ENCODE measurements around the gene GNPTG.

The GNPTG gene

DNA sequence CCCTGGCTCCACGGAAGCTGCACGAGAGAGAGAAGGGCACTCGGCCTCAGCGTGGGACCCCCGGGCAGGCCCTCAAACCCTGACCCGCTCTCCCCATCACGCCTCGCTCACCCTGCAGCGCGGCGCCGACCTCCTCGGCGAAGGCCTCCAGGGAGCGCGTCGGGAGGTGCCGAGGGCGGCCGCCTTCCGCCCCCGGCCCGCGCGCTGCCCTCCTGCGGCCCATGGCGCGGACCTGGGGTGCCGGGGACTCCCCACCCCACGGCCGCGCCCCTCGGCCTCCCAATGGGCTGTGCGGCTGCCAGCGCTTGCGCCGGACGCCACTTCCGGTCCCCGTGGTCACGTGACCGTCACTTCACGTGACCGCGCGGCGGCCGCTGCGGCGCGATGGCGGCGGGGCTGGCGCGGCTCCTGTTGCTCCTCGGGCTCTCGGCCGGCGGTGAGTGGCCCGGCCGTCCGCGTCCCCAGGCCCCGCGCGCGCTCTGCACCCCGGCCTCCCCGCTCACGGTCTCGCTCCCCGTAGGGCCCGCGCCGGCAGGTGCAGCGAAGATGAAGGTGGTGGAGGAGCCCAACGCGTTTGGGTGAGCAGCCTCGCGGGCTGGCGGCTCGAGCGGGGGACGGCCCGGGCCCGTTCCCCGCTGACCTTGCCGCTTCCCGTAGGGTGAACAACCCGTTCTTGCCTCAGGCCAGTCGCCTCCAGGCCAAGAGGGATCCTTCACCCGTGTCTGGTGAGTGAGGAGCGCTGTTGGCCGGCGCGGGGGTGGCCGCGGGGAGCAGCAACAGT, at the start of gene GNPTG, which contains the start of gene TSR3:
Gene GNPTG, plus strand, starts transcription at position 350 of the 781 bp plus-strand sequence. Its CDS starts 35 bp downstream, at position 385.
Gene TSR3, minus strand, starts transcription at position 297 of the 781 bp plus-strand sequence. Its CDS starts 74 bp downstream, at position 223.
- H3K27me3 ChIP-seq (ENCODE audit: insufficient read depth, low read length), result no peaks in the 10 kb centered on the region

GRCh38 chr16:1305823-1306222, 45.9 kb upstream of the GNPTG start:
- Histone ChIP-seq H3K27ac (ENCODE audit: low read length) (no peak overlapping the region), H3K9ac (ENCODE audit: low read depth, low read length) (no peak overlapping the region), H3K9me3 (ENCODE audit: insufficient read depth, low read depth, low read length) (no peaks in the 10 kb centered on the region), H3K36me3 (ENCODE audit: insufficient read depth, low read depth, low read length) (no peaks in the 10 kb centered on the region), H3K4me3 (ENCODE audit: low read length) (no peak overlapping the region), H3K27me3 (ENCODE audit: insufficient read depth, low read length) (no peaks in the 10 kb centered on the region; the same call in 1 of the 2 replicates), H3K4me1 (ENCODE audit: insufficient read depth, low read length) (no peaks in the 10 kb centered on the region; the same call in 1 of the 2 replicates)

More for the DNA sequence above, at the start of gene GNPTG, which contains the start of gene TSR3:
- Histone ChIP-seq H3K4me1 (ENCODE audit: insufficient read depth, low read length) (peaks cover 4% of the 10 kb centered on the region), H3K27ac (ENCODE audit: low read length) (no peak within 1 kb of the TSS), H3K9ac (ENCODE audit: low read depth, low read length) (peak within 1 kb of the TSS; percentile 79), H3K4me3 (ENCODE audit: low read length) (peak within 1 kb of the TSS; percentile 79), H3K9me3 (ENCODE audit: insufficient read depth, low read depth, low read length) (no peaks in the 10 kb centered on the region), H3K36me3 (ENCODE audit: insufficient read depth, low read depth, low read length) (peaks cover 18% of the 10 kb centered on the region; the same call in 1 of the 2 replicates)

- Histone ChIP-seq H3K27ac (ENCODE audit: low read length) (no peak overlapping the region), H3K36me3 (ENCODE audit: insufficient read depth, low read depth, low read length) (no peaks in the 10 kb centered on the region), H3K4me3 (ENCODE audit: low read length) (no peak overlapping the region), H3K9me3 (ENCODE audit: insufficient read depth, low read depth, low read length) (no peaks in the 10 kb centered on the region), H3K4me1 (ENCODE audit: insufficient read depth, low read length) (peaks cover 2% of the 10 kb centered on the region; the same call in 1 of the 2 replicates), H3K27me3 (ENCODE audit: insufficient read depth, low read length) (no peaks in the 10 kb centered on the region; the same call in 1 of the 2 replicates), H3K9ac (ENCODE audit: low read depth, low read length) (no peak overlapping the region)
Measured at GRCh38 chr16:1306334-1306733, 45.4 kb upstream of the GNPTG start.

GRCh38 chr16:1308036-1308976, 43.4 kb upstream of the GNPTG start:
- Histone ChIP-seq H3K4me3 (ENCODE audit: low read length) (peak overlapping the region; percentile 80), H3K9ac (ENCODE audit: low read depth, low read length) (peak overlapping the region; percentile 99; the same call in 1 of the 2 replicates), H3K9me3 (ENCODE audit: insufficient read depth, low read depth, low read length) (no peaks in the 10 kb centered on the region), H3K27me3 (ENCODE audit: insufficient read depth, low read length) (no peaks in the 10 kb centered on the region), H3K4me1 (ENCODE audit: insufficient read depth, low read length) (peaks cover 6% of the 10 kb centered on the region; the same call in 1 of the 2 replicates), H3K27ac (ENCODE audit: low read length) (no peak overlapping the region), H3K36me3 (ENCODE audit: insufficient read depth, low read depth, low read length) (peaks cover 7% of the 10 kb centered on the region; the same call in 1 of the 2 replicates)

GRCh38 chr16:1308977-1309885, 42.5 kb upstream of the GNPTG start, which contains the start of gene UBE2I:
UBE2I (plus strand) TSS chr16:1309636; CDS start chr16:1314031, 4,395 bp downstream.
- Histone ChIP-seq H3K9ac (ENCODE audit: low read depth, low read length) (peak within 1 kb of the TSS; percentile 99), H3K4me3 (ENCODE audit: low read length) (peak within 1 kb of the TSS; percentile 98), H3K27me3 (ENCODE audit: insufficient read depth, low read length) (no peaks in the 10 kb centered on the region), H3K4me1 (ENCODE audit: insufficient read depth, low read length) (0 out of 2 replicates have a peak, but pooled peaks cover 6% of the 10 kb centered on the region), H3K36me3 (ENCODE audit: insufficient read depth, low read depth, low read length) (peaks cover 13% of the 10 kb centered on the region), H3K9me3 (ENCODE audit: insufficient read depth, low read depth, low read length) (no peaks in the 10 kb centered on the region), H3K27ac (ENCODE audit: low read length) (peak within 1 kb of the TSS; percentile 88)

GRCh38 chr16:1309888-1310831, 41.6 kb upstream of the GNPTG start:
- Histone ChIP-seq H3K27ac (ENCODE audit: low read length) (no peak overlapping the region), H3K36me3 (ENCODE audit: insufficient read depth, low read depth, low read length) (peaks cover 22% of the 10 kb centered on the region), H3K4me1 (ENCODE audit: insufficient read depth, low read length) (0 out of 2 replicates have a peak, but pooled peaks cover 6% of the 10 kb centered on the region), H3K27me3 (ENCODE audit: insufficient read depth, low read length) (no peaks in the 10 kb centered on the region), H3K9me3 (ENCODE audit: insufficient read depth, low read depth, low read length) (no peaks in the 10 kb centered on the region), H3K4me3 (ENCODE audit: low read length) (peak overlapping the region; percentile 98), H3K9ac (ENCODE audit: low read depth, low read length) (peak overlapping the region; percentile 99)

DNA sequence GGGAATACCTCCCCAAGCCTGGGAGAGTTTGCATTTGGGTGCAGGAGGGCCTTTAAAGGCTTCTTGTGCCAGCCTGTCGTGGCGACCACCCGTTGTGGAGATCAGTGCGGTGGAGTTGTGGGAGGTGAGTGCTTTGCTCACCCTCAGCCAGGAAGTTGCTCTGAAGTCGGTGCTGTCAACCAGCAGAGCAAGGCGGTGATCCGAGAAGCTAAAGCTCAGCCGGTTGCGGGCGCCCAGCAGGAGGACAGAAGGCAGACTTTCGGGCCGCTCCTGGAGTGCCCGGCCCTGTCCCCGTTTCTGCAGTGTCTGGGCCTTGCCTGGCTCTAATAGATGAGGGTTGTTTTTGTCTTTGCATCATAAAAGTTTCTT, 40.9 kb upstream of the GNPTG start:
- Histone ChIP-seq H3K27me3 (ENCODE audit: insufficient read depth, low read length) (no peaks in the 10 kb centered on the region), H3K9me3 (ENCODE audit: insufficient read depth, low read depth, low read length) (no peaks in the 10 kb centered on the region), H3K4me1 (ENCODE audit: insufficient read depth, low read length) (0 out of 2 replicates have a peak, but pooled peaks cover 6% of the 10 kb centered on the region), H3K4me3 (ENCODE audit: low read length) (peak overlapping the region; percentile 98), H3K36me3 (ENCODE audit: insufficient read depth, low read depth, low read length) (peaks cover 29% of the 10 kb centered on the region), H3K27ac (ENCODE audit: low read length) (no peak overlapping the region), H3K9ac (ENCODE audit: low read depth, low read length) (peak overlapping the region; percentile 99)

DNA sequence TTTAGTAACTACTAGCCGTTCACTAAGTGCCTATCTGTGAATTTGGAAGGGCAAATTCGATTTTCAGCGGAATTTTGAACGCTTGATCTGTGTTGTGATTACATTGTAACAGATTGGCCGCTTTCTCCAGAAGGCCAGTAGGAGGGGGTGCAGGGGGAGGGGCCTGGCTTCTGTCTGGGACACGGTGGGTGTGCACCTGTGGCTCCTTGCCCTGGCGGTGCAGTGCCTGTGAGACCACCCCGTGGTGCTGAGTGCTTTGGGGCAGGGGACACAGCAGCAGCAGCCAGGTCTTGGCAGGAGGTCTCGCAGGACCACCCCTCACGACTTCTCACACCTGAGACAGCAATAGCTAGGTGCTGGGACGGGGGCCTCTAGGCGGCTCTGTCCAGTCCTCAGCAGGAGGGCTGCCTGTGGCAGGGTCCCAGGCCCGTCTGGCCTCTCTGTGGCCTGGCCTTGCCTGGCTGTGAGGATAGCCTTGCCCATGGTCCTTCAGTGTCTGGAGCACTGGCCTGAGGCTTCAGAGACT, 40.5 kb upstream of the GNPTG start:
- H3K27me3 ChIP-seq (ENCODE audit: insufficient read depth, low read length), result no peaks in the 10 kb centered on the region
- 0 out of 2 replicates have a peak, but pooled peaks cover 6% of the 10 kb centered on the region for H3K4me1 ChIP-seq (ENCODE audit: insufficient read depth, low read length)
- H3K9ac ChIP-seq (ENCODE audit: low read depth, low read length), result peak overlapping the region; percentile 99
- peak overlapping the region; percentile 98 for H3K4me3 ChIP-seq (ENCODE audit: low read length)
- no peaks in the 10 kb centered on the region for H3K9me3 ChIP-seq (ENCODE audit: insufficient read depth, low read depth, low read length)
- no peak overlapping the region for H3K27ac ChIP-seq (ENCODE audit: low read length)
- peaks cover 33% of the 10 kb centered on the region for H3K36me3 ChIP-seq (ENCODE audit: insufficient read depth, low read depth, low read length)

DNA sequence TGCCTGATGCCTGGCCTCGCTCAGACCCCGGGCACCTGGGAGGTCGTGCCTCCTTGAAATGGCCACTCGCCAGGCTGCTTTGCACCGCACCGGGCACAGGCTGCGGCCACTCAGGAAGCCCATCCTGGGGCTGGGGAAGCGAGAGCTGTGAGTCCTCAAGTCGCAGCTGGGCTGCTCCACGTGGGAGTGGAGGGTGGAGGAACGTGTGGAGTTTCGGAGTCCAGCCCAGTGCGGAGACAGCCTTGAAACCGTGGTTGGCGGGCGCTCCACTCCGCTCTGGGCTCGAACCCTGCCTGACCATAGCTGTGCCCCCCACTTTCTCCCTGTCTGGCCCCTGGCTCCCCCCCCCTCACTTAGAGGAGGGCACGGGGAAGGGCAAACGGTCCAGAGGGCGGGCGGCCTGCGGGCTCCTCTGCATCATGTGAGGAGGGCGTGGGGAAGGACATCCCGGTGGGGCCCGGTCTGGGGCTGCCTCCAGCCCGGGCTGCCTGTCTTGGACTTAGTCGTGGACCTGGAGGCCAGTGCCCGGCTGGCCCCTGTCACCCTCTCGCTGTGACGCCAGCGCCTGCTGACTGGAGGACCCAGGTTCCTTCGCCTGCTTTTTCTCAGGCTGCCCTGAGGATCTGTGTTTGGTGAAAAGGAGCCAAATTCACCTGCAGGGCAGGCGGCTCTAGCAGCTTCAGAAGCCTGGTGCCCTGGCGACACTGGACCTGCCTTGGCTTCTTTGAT, 39.8 kb upstream of the GNPTG start:
- peak overlapping the region; percentile 99 for H3K9ac ChIP-seq (ENCODE audit: low read depth, low read length)
- no peak overlapping the region for H3K27ac ChIP-seq (ENCODE audit: low read length)
- H3K27me3 ChIP-seq (ENCODE audit: insufficient read depth, low read length), result no peaks in the 10 kb centered on the region
- H3K4me1 ChIP-seq (ENCODE audit: insufficient read depth, low read length), result 0 out of 2 replicates have a peak, but pooled peaks cover 6% of the 10 kb centered on the region
- H3K9me3 ChIP-seq (ENCODE audit: insufficient read depth, low read depth, low read length), result no peaks in the 10 kb centered on the region
- H3K36me3 ChIP-seq (ENCODE audit: insufficient read depth, low read depth, low read length), result peaks cover 39% of the 10 kb centered on the region
- H3K4me3 ChIP-seq (ENCODE audit: low read length), result peak overlapping the region; percentile 98; the same call in 1 of the 2 replicates

Data from iPS-20b (cell line).